ENCODE results near the gene FAM167B.
A peak's percentile ranks its signal among the peaks of the same experiment; 100 is the strongest.
"Not testable (repeated sequence)": the region's sequence is repeated elsewhere in the genome, so short reads cannot be mapped to it uniquely, and the experiment has no call there.

FAM167B gene

DNA sequence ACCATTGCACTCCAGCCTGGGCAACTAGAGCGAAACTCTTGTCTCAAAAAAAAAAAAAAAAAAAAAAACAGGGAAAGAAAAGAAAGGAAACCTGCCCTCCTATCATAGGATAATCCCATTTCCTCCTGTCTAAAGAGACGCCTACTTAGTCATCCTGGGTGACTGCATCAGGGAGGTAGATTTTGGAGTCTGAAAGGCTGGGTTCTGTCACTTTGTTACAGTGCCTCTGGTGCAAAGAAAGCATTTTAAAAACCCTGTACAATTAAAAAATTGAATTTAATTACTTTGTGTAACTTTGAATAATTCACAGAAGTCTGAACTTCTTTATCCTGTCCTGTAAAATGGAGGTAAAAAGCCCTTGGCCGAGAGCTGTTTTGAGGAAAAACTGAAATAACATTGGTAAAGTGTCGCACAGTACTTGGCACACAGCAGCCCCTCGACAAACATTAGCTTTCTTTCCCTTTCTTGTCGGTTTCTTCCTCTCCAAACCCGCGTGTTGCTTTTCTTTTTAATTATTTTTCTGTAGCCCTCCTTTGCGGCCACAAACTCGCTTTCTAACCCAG, 44.2 kb downstream of the FAM167B start:
- H3K4me3 ChIP-seq (ENCODE audit: low read length), result peak overlapping the region; percentile 79
- no peak for TF ChIP-seq ZNF274 (IDR thresholded peaks at IDR 0.05; ENCODE audit: low read depth, low read length)

DNA sequence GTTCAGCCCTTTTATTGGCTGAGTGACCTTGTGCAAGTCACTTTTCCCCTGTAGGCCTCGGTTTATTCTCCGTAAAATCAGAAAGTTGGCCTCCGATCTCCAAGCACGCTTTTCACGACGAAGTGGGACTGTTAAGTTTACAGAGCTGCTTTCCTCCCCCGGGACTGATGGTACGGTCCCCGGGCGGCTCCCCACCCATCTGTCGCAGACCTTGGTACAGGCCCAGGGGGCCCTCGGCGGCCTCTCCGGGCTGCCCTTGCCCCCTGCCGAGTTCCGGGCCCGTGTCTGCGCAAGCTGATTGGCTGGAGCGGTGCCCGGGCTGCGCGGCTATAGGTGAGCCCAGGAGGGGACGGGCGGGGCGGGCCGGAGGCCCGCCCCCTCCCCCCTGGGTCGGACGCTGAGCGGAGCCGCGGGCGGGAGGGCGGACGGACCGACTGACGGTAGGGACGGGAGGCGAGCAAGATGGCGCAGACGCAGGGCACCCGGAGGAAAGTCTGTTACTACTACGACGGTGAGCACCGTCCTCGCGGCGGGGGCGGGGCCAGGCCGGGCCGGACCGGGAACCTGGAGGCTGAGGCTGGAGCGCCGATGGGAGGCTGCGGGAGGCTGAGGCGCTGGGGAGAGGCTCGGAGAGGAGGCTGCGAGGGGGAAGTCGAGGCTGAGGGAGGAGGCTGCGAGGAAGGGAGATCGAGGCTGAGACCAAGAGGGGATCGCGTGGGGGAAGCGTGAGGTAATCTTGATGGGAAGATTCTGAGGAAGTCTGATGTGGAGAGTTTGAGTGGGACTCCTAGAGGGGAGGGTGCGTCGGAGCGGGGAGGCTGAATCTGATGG, 44.9 kb downstream of the FAM167B start, which contains the start of gene HDAC1:
TSS of gene HDAC1 (plus strand) at position 376 of the 831 bp plus-strand sequence. CDS start at position 463, 87 bp downstream.
- peak within 1 kb of the TSS; percentile 88 for H3K4me3 ChIP-seq (ENCODE audit: low read length)
- TF ChIP-seq ZNF274 (IDR thresholded peaks at IDR 0.05; ENCODE audit: low read depth, low read length), result no peak

DNA sequence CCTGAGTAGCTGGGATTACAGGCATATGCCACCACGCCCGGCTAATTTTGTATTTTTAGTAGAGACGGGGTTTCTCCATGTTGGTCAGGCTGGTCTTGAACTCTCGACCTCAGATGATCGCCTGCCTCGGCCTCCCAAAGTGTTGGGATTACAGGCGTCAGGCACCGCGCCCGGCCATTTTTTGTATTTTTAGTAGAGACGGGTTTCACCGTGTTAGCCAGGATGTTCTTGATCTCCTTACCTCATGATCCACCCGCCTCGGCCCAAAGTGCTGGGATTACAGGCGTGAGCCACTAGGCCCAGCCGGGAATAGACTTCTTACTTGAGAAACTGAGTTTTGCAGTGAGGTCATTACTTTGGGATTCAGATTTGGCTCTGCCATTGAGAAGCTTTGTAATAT, 51.2 kb downstream of the FAM167B start:
- not testable (repeated sequence) for H3K4me3 ChIP-seq (ENCODE audit: low read length)

All from GM08714 (cell line).